Erythroblast (primary cell): ENCODE results near the gene PABPC1L.

Experiments
- GATA1 ChIP-seq: IDR thresholded peaks from 2 replicates; pipeline ENCODE4 v1.6.1; 2011; ENCODE audit warnings: low read depth, mild to moderate bottlenecking, control low read depth, low read length, moderate library complexity
- POLR2A ChIP-seq: IDR thresholded peaks from 2 replicates; pipeline ENCODE4 v1.6.1; 2011; ENCODE audit warnings: mild to moderate bottlenecking, low read length

DNA sequence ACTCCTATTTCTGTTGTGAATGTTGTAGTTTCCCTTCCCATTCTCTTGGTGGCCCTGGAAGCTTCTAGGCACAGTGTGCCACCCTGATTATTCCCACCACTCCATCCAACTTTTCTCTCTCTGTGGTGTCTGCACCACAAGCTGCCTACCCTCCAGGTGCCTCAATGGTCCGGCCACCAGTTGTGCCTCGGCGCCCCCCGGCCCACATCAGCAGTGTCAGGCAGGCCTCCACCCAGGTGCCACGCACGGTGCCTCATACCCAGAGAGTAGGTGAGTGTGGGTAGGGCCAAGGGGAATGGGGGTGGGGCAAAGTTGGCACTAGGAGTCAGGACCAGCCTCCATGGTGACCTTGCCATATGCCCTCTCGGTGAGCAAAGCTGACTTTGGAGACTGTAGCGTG is 23.1 kb downstream of the PABPC1L start:
- no peak for TF ChIP-seq POLR2A
- TF ChIP-seq GATA1, result no peak
